Activated CD4-positive, alpha-beta T cell treated with anti-CD3 and anti-CD28 coated beads for 36 hours (primary cell): ENCODE results near the gene ANAPC13. TPM values are rescaled to one million over a fixed set of nuclear protein-coding genes. Genes with fewer than 3 reads are reported as not detected.

ENCODE experiments used
- ATAC-seq: fragments of 200-7000 bp; cut with Tn5 transposase; one replicate; pipeline ENCODE4 v1.10.0; 2021; ENCODE audit warnings: mild to moderate bottlenecking, moderate library complexity
- CTCF ChIA-PET: fragments of 350-600 bp; sonication (Branson Sonifier 250); formaldehyde crosslinking; loops from one replicate; lab custom pipeline; 2021; ENCODE audit warnings: antibody characterized with exemption; lab: Charles Lee
- POLR2A ChIA-PET: fragments of 350-600 bp; sonication (Branson Sonifier 250); formaldehyde crosslinking; loops from one replicate; lab custom pipeline; 2021; ENCODE audit warnings: antibody characterized with exemption, inconsistent platforms; lab: Charles Lee
- DNase-seq: peaks from one replicate; pipeline ENCODE4 v3.0.0-alpha.2; 2020
- H3K27ac Mint-ChIP-seq: one replicate; pipeline ENCODE4 v1.8.0; 2021; ENCODE audit warnings: mixed read lengths
- H3K27me3 Mint-ChIP-seq: one replicate; pipeline ENCODE4 v1.8.0; 2021; ENCODE audit warnings: mixed read lengths
- H3K36me3 Mint-ChIP-seq: one replicate; pipeline ENCODE4 v1.8.0; 2021; ENCODE audit warnings: low read depth, mixed read lengths
- H3K4me1 Mint-ChIP-seq: one replicate; pipeline ENCODE4 v1.8.0; 2021; ENCODE audit warnings: mixed read lengths
- H3K4me3 Mint-ChIP-seq: one replicate; pipeline ENCODE4 v1.8.0; 2021; ENCODE audit warnings: mild to moderate bottlenecking, moderate library complexity, mixed read lengths
- H3K9me3 Mint-ChIP-seq: one replicate; pipeline ENCODE4 v1.8.0; 2021; ENCODE audit warnings: low read depth, mixed read lengths
- intact Hi-C, 2 experiments: fragments of 100-400 bp; cut with DNase I in 1 of 2; cut with micrococcal nuclease in 1 of 2; formaldehyde crosslinking; loops; one replicate each; pipeline versions ENCODE4 v1.14.2 to v1.15.1; 2022 to 2024; cut with DNase I, micrococcal nuclease
- total RNA-seq, 2 experiments: library from RNA; stranded (reverse); gene quantifications; one replicate each; pipeline ENCODE4 v1.2.3, GENCODE V29; 2021

ANAPC13 gene
- total RNA-seq, 2 experiments from 2014 or later = 35.9 to 39.7 TPM

DNA sequence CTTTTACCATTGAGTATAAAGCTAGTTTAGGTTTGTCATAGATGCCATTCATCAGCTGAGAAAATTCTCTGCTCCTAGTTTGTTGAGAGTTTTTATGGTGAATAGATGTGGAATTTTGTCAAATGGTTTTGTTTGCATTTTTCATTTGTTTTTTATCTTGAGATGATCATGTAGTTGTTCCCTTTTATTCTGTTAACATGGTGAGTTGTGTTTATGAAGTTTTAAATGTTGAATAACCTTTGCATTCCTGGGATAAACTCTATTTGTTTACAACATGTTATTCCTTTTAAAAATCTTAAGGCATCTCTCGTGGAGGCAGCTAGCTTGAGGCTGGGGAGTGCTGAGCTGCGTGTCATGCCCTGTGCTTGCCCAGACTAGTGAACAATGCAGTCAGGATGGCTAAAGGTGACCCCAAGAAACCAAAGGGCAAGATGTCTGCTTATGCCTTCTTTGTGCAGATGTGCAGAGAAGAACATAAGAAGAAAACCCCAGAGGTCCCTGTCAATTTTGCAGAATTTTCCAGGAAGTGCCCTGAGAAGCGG, 48.5 kb downstream of the ANAPC13 start:
- CTCF ChIA-PET = interaction anchor here (1.1 to 1.5 kb wide), 2 partner anchors 30 to 41 kb away, joined by 3 to 4 read pairs; no protein-coding TSS in a partner anchor
- Mint-ChIP-seq H3K27me3 (peaks cover 15% of the 10 kb centered on the region), H3K9me3 (no peaks in the 10 kb centered on the region), H3K36me3 (no peaks in the 10 kb centered on the region), H3K4me1 (no peaks in the 10 kb centered on the region), H3K4me3 (no peak overlapping the region), H3K27ac (no peak overlapping the region)
- DNase-seq (no peak), ATAC-seq (no peak)
- POLR2A ChIA-PET = no interaction called here
- intact Hi-C loops = no loop called here

GRCh38 chr3:134432236-134432635, 53.5 kb downstream of the ANAPC13 start:
- Mint-ChIP-seq H3K27ac (no peak overlapping the region), H3K9me3 (no peaks in the 10 kb centered on the region), H3K36me3 (no peaks in the 10 kb centered on the region), H3K4me3 (no peak overlapping the region), H3K27me3 (peaks cover 11% of the 10 kb centered on the region), H3K4me1 (no peaks in the 10 kb centered on the region)
- intact Hi-C loops = no loop called here
- POLR2A ChIA-PET = no interaction called here
- DNase-seq (no peak), ATAC-seq (no peak)
- CTCF ChIA-PET = interaction anchor here (1.0 to 2.2 kb wide), 2 partner anchors 13 to 41 kb away, joined by 4 to 9 read pairs; no protein-coding TSS in a partner anchor

- Mint-ChIP-seq H3K4me3 (no peak overlapping the region), H3K27me3 (peaks cover 6% of the 10 kb centered on the region), H3K4me1 (no peaks in the 10 kb centered on the region), H3K27ac (no peak overlapping the region), H3K36me3 (no peaks in the 10 kb centered on the region), H3K9me3 (no peaks in the 10 kb centered on the region)
- ATAC-seq = no peak
- CTCF ChIA-PET = no interaction called here
- intact Hi-C loops = no loop called here
- POLR2A ChIA-PET = no interaction called here
- no peak for DNase-seq
These were observed 54.8 kb downstream of the ANAPC13 start for GRCh38 chr3:134430950-134431445.

- POLR2A ChIA-PET = no interaction called here
- no peaks in the 10 kb centered on the region for H3K4me1 Mint-ChIP-seq
- intact Hi-C loops = no loop called here
These were observed 55.6 kb downstream of the ANAPC13 start for GRCh38 chr3:134430174-134430573.

DNA sequence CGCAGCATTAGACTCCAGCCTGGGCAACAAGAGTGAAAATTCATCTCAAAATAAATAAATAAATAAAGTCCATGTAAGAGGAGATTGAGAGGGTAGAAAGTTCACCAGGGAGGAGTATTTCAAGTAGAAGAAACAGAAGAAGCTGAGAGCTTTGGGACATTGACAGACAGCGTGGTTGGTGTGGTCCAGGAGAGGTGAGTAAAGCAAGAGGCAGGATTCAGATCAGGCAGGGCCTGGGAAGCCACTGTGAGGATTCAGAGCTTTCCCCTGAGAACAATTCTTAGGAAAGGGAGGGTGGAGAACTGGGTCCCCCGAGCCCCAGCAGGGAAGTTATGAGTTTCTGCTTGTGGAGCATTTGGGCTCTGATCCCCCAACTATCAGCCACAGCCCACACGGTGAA, 57.4 kb downstream of the ANAPC13 start:
- POLR2A ChIA-PET = no interaction called here
- H3K4me1 Mint-ChIP-seq = no peaks in the 10 kb centered on the region
- no peak overlapping the region for H3K27ac Mint-ChIP-seq
- H3K9me3 Mint-ChIP-seq = no peaks in the 10 kb centered on the region
- ATAC-seq = no peak
- DNase-seq = no peak
- CTCF ChIA-PET = no interaction called here
- H3K36me3 Mint-ChIP-seq = no peaks in the 10 kb centered on the region
- peaks cover 6% of the 10 kb centered on the region for H3K27me3 Mint-ChIP-seq
- H3K4me3 Mint-ChIP-seq = no peak overlapping the region
- intact Hi-C loops = no loop called here

More at GRCh38 chr3:134430174-134430573, 55.6 kb downstream of the ANAPC13 start:
- DNase-seq (no peak), ATAC-seq (no peak)
- Mint-ChIP-seq H3K9me3 (no peaks in the 10 kb centered on the region), H3K4me3 (no peak overlapping the region), H3K27ac (no peak overlapping the region), H3K36me3 (no peaks in the 10 kb centered on the region), H3K27me3 (peaks cover 6% of the 10 kb centered on the region)
- CTCF ChIA-PET = interaction anchor here (0.6 to 0.7 kb wide), 2 partner anchors 11 to 45 kb away, joined by 3 read pairs; no protein-coding TSS in a partner anchor

Other genes with a start within 250 kb of the ANAPC13 start
- 10 to 100 TPM; 23.5 to 24.0 TPM for gene RYK, start 235.1 kb downstream of the ANAPC13 start, total RNA-seq
- gene AMOTL2, start 111.5 kb downstream of the ANAPC13 start, total RNA-seq = under 1 TPM; 0.32 to 0.42 TPM
- 10 to 100 TPM; 21.3 to 25.9 TPM for gene CEP63, start 72 bp upstream of the ANAPC13 start, total RNA-seq
- gene KY, start 165.0 kb upstream of the ANAPC13 start, total RNA-seq = not detected